ENCODE results near the gene C14orf132. TPM values are rescaled to one million over a fixed set of nuclear protein-coding genes. Genes with fewer than 3 reads are reported as not detected.

The C14orf132 gene
- total and polyA plus RNA-seq, 2 donors (not counting 1 experiment from before 2014, with no cell fraction given) = 0.30 to 0.85 TPM

GRCh38 chr14:96031691-96032090 lies 7.5 kb upstream of the C14orf132 start:
- H3K27ac ChIP-seq (ENCODE audit: low read length in 2 of 2) = no peak overlapping the region
- H3K27me3 ChIP-seq (replicated peaks in 1 of 4; ENCODE audit: control extremely low read depth in 1 of 4, control insufficient read depth in 3 of 4, insufficient read depth in 4 of 4, low read length in 3 of 4) = peaks cover 0 to 2% (median 0%) of the 10 kb centered on the region in 4 experiments
- no peaks in the 10 kb centered on the region for H4K20me1 ChIP-seq (ENCODE audit: control insufficient read depth, insufficient read depth, low read length, poor library complexity, severe bottlenecking)
- no peak overlapping the region for H3K4me2 ChIP-seq (replicated peaks; ENCODE audit: low read depth, low read length, poor library complexity, severe bottlenecking)
- no peak overlapping the region for H3K4me3 ChIP-seq (ENCODE audit: control extremely low read depth in 1 of 5, extremely low read depth in 1 of 5, insufficient read depth in 1 of 5, low read depth in 2 of 5, low read length in 4 of 5)
- Mint-ChIP-seq H3K4me1 (no peaks in the 10 kb centered on the region), H3K4me3 (no peak overlapping the region), H3K27me3 (peaks cover 17% of the 10 kb centered on the region), H3K27ac (no peak overlapping the region), H3K9me3 (ENCODE audit: insufficient read depth) (peaks cover 2% of the 10 kb centered on the region)
- 60% methylated on average over 1 of the region's 1 CpG for WGBS (ENCODE audit: insufficient coverage)
- H3K79me2 ChIP-seq (ENCODE audit: control insufficient read depth, insufficient read depth, low read length) = no peaks in the 10 kb centered on the region
- ATAC-seq (ENCODE audit: low read depth) (no peak), DNase-seq (no peak)
- no peak for TF ChIP-seq CTCF (IDR thresholded peaks at IDR 0.05)
- TF ChIP-seq EZH2 (IDR thresholded peaks at IDR 0.05; ENCODE audit: borderline replicate concordance, insufficient read depth, low read depth, low read length, poor library complexity, severe bottlenecking) = no peak
- H3K4me1 ChIP-seq (ENCODE audit: control insufficient read depth in 2 of 2, insufficient read depth in 2 of 2, low read length in 2 of 2) = no peaks in the 10 kb centered on the region
- intact Hi-C loops (cut with micrococcal nuclease) = no loop called here
- no peaks in the 10 kb centered on the region for H3K9me3 ChIP-seq (ENCODE audit: control extremely low read depth in 1 of 3, control insufficient read depth in 2 of 3, insufficient read depth in 1 of 3, low read length in 2 of 3)
- H2AFZ ChIP-seq (ENCODE audit: insufficient read depth, low read depth, low read length, poor library complexity, severe bottlenecking) = no peak overlapping the region
- no peaks in the 10 kb centered on the region for H3K36me3 ChIP-seq (replicated peaks in 1 of 2; ENCODE audit: control extremely low read depth in 1 of 2, control insufficient read depth in 1 of 2, extremely low read depth in 1 of 2, insufficient read depth in 2 of 2, low read length in 1 of 2)
- ChIA-PET CTCF (no interaction called here), POLR2A (no interaction called here)
- no peak overlapping the region for H3K9ac ChIP-seq (ENCODE audit: low read length)

GRCh38 chr14:96035456-96035855 lies 3.7 kb upstream of the C14orf132 start:
- Histone ChIP-seq H3K9ac (ENCODE audit: low read length) (no peak overlapping the region), H3K4me1 (ENCODE audit: control insufficient read depth in 2 of 2, insufficient read depth in 2 of 2, low read length in 2 of 2) (peaks cover 17% of the 10 kb centered on the region in 2 donors), H3K27me3 (replicated peaks in 1 of 4; ENCODE audit: control extremely low read depth in 1 of 4, control insufficient read depth in 3 of 4, insufficient read depth in 4 of 4, low read length in 3 of 4) (peaks cover 0 to 25% (median 12%) of the 10 kb centered on the region in 4 experiments), H3K79me2 (ENCODE audit: control insufficient read depth, insufficient read depth, low read length) (no peaks in the 10 kb centered on the region), H3K4me3 (ENCODE audit: control extremely low read depth in 1 of 5, extremely low read depth in 1 of 5, insufficient read depth in 1 of 5, low read depth in 2 of 5, low read length in 4 of 5) (no peak overlapping the region), H3K27ac (ENCODE audit: low read length in 2 of 2) (no peak overlapping the region), H3K9me3 (ENCODE audit: control extremely low read depth in 1 of 3, control insufficient read depth in 2 of 3, insufficient read depth in 1 of 3, low read length in 2 of 3) (no peaks in the 10 kb centered on the region), H4K20me1 (ENCODE audit: control insufficient read depth, insufficient read depth, low read length, poor library complexity, severe bottlenecking) (no peaks in the 10 kb centered on the region), H3K4me2 (replicated peaks; ENCODE audit: low read depth, low read length, poor library complexity, severe bottlenecking) (no peak overlapping the region), H2AFZ (ENCODE audit: insufficient read depth, low read depth, low read length, poor library complexity, severe bottlenecking) (no peak overlapping the region), H3K36me3 (replicated peaks in 1 of 2; ENCODE audit: control extremely low read depth in 1 of 2, control insufficient read depth in 1 of 2, extremely low read depth in 1 of 2, insufficient read depth in 2 of 2, low read length in 1 of 2) (no peaks in the 10 kb centered on the region)
- POLR2A ChIA-PET = no interaction called here
- CTCF ChIA-PET = no interaction called here
- WGBS (ENCODE audit: insufficient coverage) = no CpG with 5 or more reads among the region's 2 CpGs
- H3K4me3 Mint-ChIP-seq = no peak overlapping the region
- intact Hi-C loops (cut with micrococcal nuclease) = no loop called here
- H3K27me3 Mint-ChIP-seq = peaks cover 43% of the 10 kb centered on the region
- peaks cover 2% of the 10 kb centered on the region for H3K9me3 Mint-ChIP-seq (ENCODE audit: insufficient read depth)
- ATAC-seq (ENCODE audit: low read depth) = no peak
- no peak for DNase-seq
- peaks cover 18% of the 10 kb centered on the region for H3K4me1 Mint-ChIP-seq
- no peak for TF ChIP-seq EZH2 (IDR thresholded peaks at IDR 0.05; ENCODE audit: borderline replicate concordance, insufficient read depth, low read depth, low read length, poor library complexity, severe bottlenecking)
- TF ChIP-seq CTCF (IDR thresholded peaks at IDR 0.05) = no peak
- no peak overlapping the region for H3K27ac Mint-ChIP-seq

Data from B cell (primary cell).